Right forelimb (tissue), 1 donor: ENCODE measurements around the gene EGR4.

Source experiments
- DNase-seq: peaks from one replicate; pipeline ENCODE4 v3.0.0-alpha.2; 2018

The EGR4 gene

GRCh38 chr2:73289304-73289703 is 4.0 kb downstream of the EGR4 start:
- DNase-seq: no peak

GRCh38 chr2:73286134-73286655 is 7.2 kb downstream of the EGR4 start:
- DNase-seq: no peak

GRCh38 chr2:73285159-73285739 is 8.1 kb downstream of the EGR4 start:
- DNase-seq: no peak

- DNase-seq: no peak
Measured at GRCh38 chr2:73284296-73285158, 8.8 kb downstream of the EGR4 start, which contains the start of gene FBXO41. Gene FBXO41, minus strand, starts transcription at chr2:73284478. Its CDS starts 14,848 bp downstream, at chr2:73269630.

GRCh38 chr2:73283545-73284295 is 9.6 kb downstream of the EGR4 start:
- DNase-seq: no peak

GRCh38 chr2:73282924-73283544 is 10.3 kb downstream of the EGR4 start:
- no peak for DNase-seq

- DNase-seq: no peak
Measured at GRCh38 chr2:73281244-73281643, 12.1 kb downstream of the EGR4 start.

- no peak for DNase-seq
Measured at GRCh38 chr2:73279852-73280251, 13.5 kb downstream of the EGR4 start.

GRCh38 chr2:73272270-73272669 is 21.1 kb downstream of the EGR4 start:
- no peak for DNase-seq

- no peak for DNase-seq
Measured at GRCh38 chr2:73269686-73270465, 23.5 kb downstream of the EGR4 start.

GRCh38 chr2:73268830-73269685 is 24.3 kb downstream of the EGR4 start:
- no peak for DNase-seq

- no peak for DNase-seq
Measured at GRCh38 chr2:73268366-73268829, 24.9 kb downstream of the EGR4 start.

GRCh38 chr2:73267008-73267407 is 26.3 kb downstream of the EGR4 start:
- no peak for DNase-seq

- no peak for DNase-seq
Measured at GRCh38 chr2:73266061-73266901, 27.1 kb downstream of the EGR4 start.

GRCh38 chr2:73265298-73266060 is 27.9 kb downstream of the EGR4 start:
- no peak for DNase-seq

GRCh38 chr2:73264783-73265182 is 28.6 kb downstream of the EGR4 start:
- no peak for DNase-seq

GRCh38 chr2:73264332-73264606 is 29.1 kb downstream of the EGR4 start:
- DNase-seq: no peak

GRCh38 chr2:73263540-73264331 is 29.6 kb downstream of the EGR4 start:
- DNase-seq: no peak
